Dendritic cell treated with granulocyte-macrophage colony-stimulating factor and Interleukin-4, amounts not matched to agents 40 ng/mL and 50 ng/mL, for 4 days (primary cell): ENCODE measurements around the gene RPS14.

Experiments used
- H3K27ac Mint-ChIP-seq: one replicate; pipeline ENCODE4 v1.8.0; 2022; ENCODE audit warnings: mild to moderate bottlenecking, mixed read lengths
- H3K27me3 Mint-ChIP-seq: one replicate; pipeline ENCODE4 v1.8.0; 2022; ENCODE audit warnings: mild to moderate bottlenecking, mixed read lengths
- H3K36me3 Mint-ChIP-seq: one replicate; pipeline ENCODE4 v1.8.0; 2022; ENCODE audit warnings: low read depth, mixed read lengths
- H3K4me1 Mint-ChIP-seq: one replicate; pipeline ENCODE4 v1.8.0; 2022; ENCODE audit warnings: low read depth, mixed read lengths
- H3K4me3 Mint-ChIP-seq: one replicate; pipeline ENCODE4 v1.8.0; 2022; ENCODE audit warnings: mild to moderate bottlenecking, moderate library complexity, mixed read lengths
- H3K9me3 Mint-ChIP-seq: one replicate; pipeline ENCODE4 v1.8.0; 2022; ENCODE audit warnings: mixed read lengths
- intact Hi-C: fragments of 100-400 bp; cut with micrococcal nuclease; formaldehyde crosslinking; loops from one replicate; pipeline ENCODE4 v1.15.0; 2022

The RPS14 gene

DNA sequence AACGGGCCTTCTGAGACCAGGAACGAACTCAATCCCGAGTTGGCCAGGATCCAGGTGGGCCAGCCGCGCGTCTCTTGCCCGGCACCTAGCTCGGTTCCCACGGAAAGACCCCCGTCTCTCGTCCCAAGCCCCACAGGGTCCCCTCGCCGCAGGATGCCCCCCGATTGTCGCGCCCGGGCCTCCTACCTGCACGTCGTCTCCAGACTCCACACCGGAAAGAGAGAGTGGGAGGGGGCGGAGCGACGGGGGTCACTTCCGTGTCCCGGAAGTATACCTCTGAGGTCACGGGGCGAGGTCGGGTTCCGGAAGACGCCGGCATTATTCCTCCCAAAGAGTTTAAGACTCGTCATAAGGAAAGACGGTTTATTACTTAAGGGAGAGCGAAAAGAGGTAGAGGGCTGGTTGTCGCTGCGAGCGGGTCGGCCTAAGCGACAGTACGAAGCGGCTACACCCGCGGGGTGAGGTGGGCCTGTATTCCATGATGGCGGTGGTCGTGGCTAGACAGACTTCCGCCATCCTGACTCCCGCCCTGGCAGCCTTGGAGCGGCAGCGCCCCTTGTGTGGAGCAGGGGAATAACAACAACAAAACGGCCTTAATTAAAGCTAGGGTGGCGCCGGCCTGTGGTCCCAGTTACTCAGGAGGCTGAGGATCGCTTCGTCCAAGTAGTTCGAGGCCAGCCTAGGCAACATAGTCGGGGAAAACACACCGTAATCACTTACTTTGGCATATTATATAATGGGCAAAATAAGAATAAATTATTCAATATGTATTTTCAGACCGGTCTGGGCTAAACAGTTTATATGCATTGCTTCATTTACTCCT is at the start of gene RPS14:
RPS14 (minus strand) TSS at position 223 of the 823 bp plus-strand sequence. CDS start 2,006 bp downstream, outside the sequence.
- Mint-ChIP-seq H3K27ac (peak within 1 kb of the TSS; percentile 98), H3K36me3 (peaks cover 52% of the 10 kb centered on the region), H3K9me3 (no peaks in the 10 kb centered on the region), H3K4me1 (peaks cover 26% of the 10 kb centered on the region), H3K4me3 (peak within 1 kb of the TSS; percentile 85), H3K27me3 (no peaks in the 10 kb centered on the region)
- intact Hi-C loops = loop anchor here (10.0 kb wide), 2 partner anchors 205 to 255 kb away; partner anchors contain the start of gene RBM22

DNA sequence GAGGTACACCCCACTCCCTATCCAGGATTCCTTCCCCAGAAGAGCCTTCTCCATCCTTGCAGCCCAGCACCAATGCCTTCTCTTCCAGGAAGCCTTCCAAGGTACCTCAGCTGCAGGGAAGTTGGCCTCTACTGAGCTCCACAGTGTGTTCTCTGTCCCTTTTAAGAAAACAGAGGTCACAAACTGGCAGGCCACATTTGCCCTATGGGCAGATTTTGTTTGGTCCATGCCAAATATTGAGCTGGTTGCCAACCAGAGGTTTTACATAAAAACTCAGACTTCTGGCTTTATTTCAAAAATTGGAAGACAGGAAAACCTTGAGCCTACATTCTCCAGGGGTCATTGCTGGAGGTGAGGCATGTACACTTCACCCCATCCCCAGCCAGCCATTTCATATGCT is 49.4 kb upstream of the RPS14 start:
- no peak overlapping the region for H3K4me3 Mint-ChIP-seq
- H3K4me1 Mint-ChIP-seq = peaks cover 73% of the 10 kb centered on the region
- no peak overlapping the region for H3K27ac Mint-ChIP-seq
- H3K27me3 Mint-ChIP-seq = no peaks in the 10 kb centered on the region
- intact Hi-C loops = no loop called here
- H3K36me3 Mint-ChIP-seq = peaks cover 48% of the 10 kb centered on the region
- H3K9me3 Mint-ChIP-seq = no peaks in the 10 kb centered on the region

DNA sequence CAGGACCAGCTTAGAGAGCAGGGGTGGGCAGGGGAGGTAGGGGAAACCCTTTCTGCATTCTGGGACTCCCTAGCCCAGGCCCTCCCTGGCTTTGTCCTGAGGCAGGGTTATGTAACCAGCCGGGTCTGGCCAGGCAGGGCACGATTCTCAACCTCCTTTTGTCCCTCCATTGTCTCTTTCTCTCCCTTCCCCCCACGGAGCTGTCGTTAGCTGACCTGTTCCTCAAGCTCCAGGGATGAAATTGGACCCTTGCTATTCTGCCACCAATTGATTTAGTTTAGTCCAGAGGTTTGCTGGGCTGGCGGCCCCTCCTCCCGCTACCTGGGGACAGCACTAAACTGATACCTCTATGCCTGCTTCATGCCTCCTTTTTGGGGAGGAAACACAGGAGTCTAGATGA is 49.0 kb upstream of the RPS14 start:
- Mint-ChIP-seq H3K9me3 (no peaks in the 10 kb centered on the region), H3K27me3 (no peaks in the 10 kb centered on the region), H3K4me1 (peaks cover 69% of the 10 kb centered on the region), H3K4me3 (no peak overlapping the region), H3K27ac (no peak overlapping the region), H3K36me3 (peaks cover 51% of the 10 kb centered on the region)
- intact Hi-C loops = no loop called here

GRCh38 chr5:150497989-150498317 is 48.4 kb upstream of the RPS14 start:
- Mint-ChIP-seq H3K27me3 (no peaks in the 10 kb centered on the region), H3K36me3 (peaks cover 56% of the 10 kb centered on the region), H3K4me3 (no peak overlapping the region), H3K4me1 (peaks cover 65% of the 10 kb centered on the region), H3K9me3 (no peaks in the 10 kb centered on the region), H3K27ac (no peak overlapping the region)
- intact Hi-C loops = no loop called here

DNA sequence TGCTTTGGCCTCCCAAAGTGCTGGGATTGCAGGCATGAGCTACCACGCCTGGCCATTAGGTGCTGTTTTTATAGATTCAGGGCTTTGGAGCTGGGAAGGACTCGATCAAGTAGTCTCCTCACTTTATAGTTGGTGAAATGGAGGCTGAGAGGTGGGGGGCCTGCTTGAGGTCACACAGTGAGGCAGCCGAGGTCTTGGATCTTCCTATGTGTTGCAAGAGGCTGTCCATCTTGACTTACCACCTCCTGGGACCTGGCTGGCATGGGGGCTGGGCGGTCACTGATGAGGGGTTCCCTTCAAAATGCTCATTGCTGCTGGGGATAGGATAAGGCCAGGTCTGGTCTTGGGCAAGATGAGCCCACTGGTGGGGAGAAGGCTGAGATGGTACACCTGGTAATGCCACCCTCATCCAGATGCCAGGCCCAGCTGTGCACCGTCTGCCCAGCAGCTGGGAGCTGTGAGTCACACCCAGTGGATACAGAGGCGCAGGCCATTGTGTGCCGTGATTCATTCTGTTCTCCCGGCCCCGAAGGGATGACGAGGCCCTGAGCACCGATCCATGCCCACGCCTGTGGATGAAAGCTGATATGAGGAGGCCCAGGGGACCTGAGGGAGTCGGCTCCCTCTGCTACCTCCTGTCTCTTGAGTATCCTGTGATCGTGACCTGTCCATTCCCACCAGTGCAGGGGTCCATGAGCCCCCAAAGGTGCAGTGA is 47.9 kb upstream of the RPS14 start:
- Mint-ChIP-seq H3K27ac (no peak overlapping the region), H3K9me3 (no peaks in the 10 kb centered on the region), H3K4me3 (no peak overlapping the region), H3K4me1 (peaks cover 64% of the 10 kb centered on the region), H3K36me3 (peaks cover 59% of the 10 kb centered on the region), H3K27me3 (no peaks in the 10 kb centered on the region)
- intact Hi-C loops = no loop called here

GRCh38 chr5:150496534-150496933 is 47.0 kb upstream of the RPS14 start:
- Mint-ChIP-seq H3K4me3 (no peak overlapping the region), H3K9me3 (no peaks in the 10 kb centered on the region), H3K4me1 (peaks cover 64% of the 10 kb centered on the region), H3K36me3 (peaks cover 63% of the 10 kb centered on the region), H3K27ac (peak overlapping the region; percentile 28), H3K27me3 (no peaks in the 10 kb centered on the region)
- intact Hi-C loops = no loop called here

DNA sequence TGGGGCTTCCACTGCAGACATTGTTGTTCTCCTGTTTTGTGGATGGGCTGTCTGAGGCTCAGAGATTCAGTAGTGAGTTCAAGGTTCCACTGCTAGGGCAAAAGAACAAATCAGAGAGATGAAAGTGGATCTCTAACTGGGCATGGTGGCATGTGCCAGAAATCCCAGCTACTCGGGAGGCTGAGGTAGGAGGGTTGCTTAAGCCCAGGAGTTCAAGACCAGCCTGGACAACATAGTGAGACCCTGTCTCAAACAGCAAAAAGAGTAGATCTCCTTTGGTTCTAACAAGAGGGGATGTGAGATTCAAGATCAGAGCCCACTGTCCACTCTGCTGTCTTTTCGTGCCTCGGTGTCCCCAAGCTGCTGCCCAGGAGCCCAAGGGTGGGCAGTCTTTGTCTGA is 46.6 kb upstream of the RPS14 start:
- peaks cover 63% of the 10 kb centered on the region for H3K36me3 Mint-ChIP-seq
- peaks cover 64% of the 10 kb centered on the region for H3K4me1 Mint-ChIP-seq
- no peaks in the 10 kb centered on the region for H3K27me3 Mint-ChIP-seq
- no peaks in the 10 kb centered on the region for H3K9me3 Mint-ChIP-seq
- H3K4me3 Mint-ChIP-seq = no peak overlapping the region
- H3K27ac Mint-ChIP-seq = peak overlapping the region; percentile 28
- intact Hi-C loops = no loop called here

GRCh38 chr5:150492621-150493020 is 43.1 kb upstream of the RPS14 start:
- peak overlapping the region; percentile 83 for H3K27ac Mint-ChIP-seq
- peaks cover 68% of the 10 kb centered on the region for H3K4me1 Mint-ChIP-seq
- intact Hi-C loops = no loop called here
- no peaks in the 10 kb centered on the region for H3K27me3 Mint-ChIP-seq
- H3K9me3 Mint-ChIP-seq = no peaks in the 10 kb centered on the region
- H3K4me3 Mint-ChIP-seq = no peak overlapping the region
- peaks cover 38% of the 10 kb centered on the region for H3K36me3 Mint-ChIP-seq

GRCh38 chr5:150491876-150492275 is 42.3 kb upstream of the RPS14 start:
- no peaks in the 10 kb centered on the region for H3K27me3 Mint-ChIP-seq

DNA sequence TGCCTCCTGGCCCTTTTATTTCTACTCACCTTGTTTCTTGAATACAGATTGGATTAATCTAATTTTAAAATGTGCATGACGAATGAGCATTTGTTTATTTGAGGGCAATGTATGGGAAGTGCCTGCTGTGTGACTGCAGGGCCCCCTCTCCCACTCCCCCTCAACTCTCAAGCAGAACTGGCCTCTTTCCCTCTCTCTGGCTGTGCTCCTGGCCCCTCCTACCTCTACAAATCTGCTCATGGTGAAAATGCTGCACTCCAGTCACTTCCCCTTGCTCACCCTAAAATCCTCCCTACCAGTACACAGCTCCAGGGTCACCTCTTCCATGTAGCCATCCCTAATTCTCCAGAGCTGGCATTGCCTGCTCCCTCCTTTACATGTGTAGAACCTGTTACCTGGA is 41.2 kb upstream of the RPS14 start:
- peaks cover 33% of the 10 kb centered on the region for H3K36me3 Mint-ChIP-seq
- H3K4me1 Mint-ChIP-seq = peaks cover 60% of the 10 kb centered on the region
- H3K4me3 Mint-ChIP-seq = peak overlapping the region; percentile 20
- intact Hi-C loops = no loop called here
- H3K27me3 Mint-ChIP-seq = no peaks in the 10 kb centered on the region
- peak overlapping the region; percentile 83 for H3K27ac Mint-ChIP-seq
- H3K9me3 Mint-ChIP-seq = no peaks in the 10 kb centered on the region

More at GRCh38 chr5:150491876-150492275, 42.3 kb upstream of the RPS14 start:
- H3K4me3 Mint-ChIP-seq = no peak overlapping the region
- H3K27ac Mint-ChIP-seq = peak overlapping the region; percentile 83
- peaks cover 33% of the 10 kb centered on the region for H3K36me3 Mint-ChIP-seq
- H3K9me3 Mint-ChIP-seq = no peaks in the 10 kb centered on the region
- H3K4me1 Mint-ChIP-seq = peaks cover 70% of the 10 kb centered on the region
- intact Hi-C loops = no loop called here

GRCh38 chr5:150490296-150490669 is 40.7 kb upstream of the RPS14 start:
- Mint-ChIP-seq H3K9me3 (no peaks in the 10 kb centered on the region), H3K36me3 (peaks cover 33% of the 10 kb centered on the region), H3K27ac (peak overlapping the region; percentile 83), H3K4me3 (peak overlapping the region; percentile 44), H3K27me3 (no peaks in the 10 kb centered on the region), H3K4me1 (peaks cover 61% of the 10 kb centered on the region)
- intact Hi-C loops = no loop called here

GRCh38 chr5:150489360-150490295 is 40.1 kb upstream of the RPS14 start:
- Mint-ChIP-seq H3K27me3 (peaks cover 5% of the 10 kb centered on the region), H3K4me1 (peaks cover 67% of the 10 kb centered on the region), H3K27ac (peak overlapping the region; percentile 83), H3K4me3 (peak overlapping the region; percentile 44), H3K9me3 (no peaks in the 10 kb centered on the region), H3K36me3 (peaks cover 30% of the 10 kb centered on the region)
- intact Hi-C loops = no loop called here

DNA sequence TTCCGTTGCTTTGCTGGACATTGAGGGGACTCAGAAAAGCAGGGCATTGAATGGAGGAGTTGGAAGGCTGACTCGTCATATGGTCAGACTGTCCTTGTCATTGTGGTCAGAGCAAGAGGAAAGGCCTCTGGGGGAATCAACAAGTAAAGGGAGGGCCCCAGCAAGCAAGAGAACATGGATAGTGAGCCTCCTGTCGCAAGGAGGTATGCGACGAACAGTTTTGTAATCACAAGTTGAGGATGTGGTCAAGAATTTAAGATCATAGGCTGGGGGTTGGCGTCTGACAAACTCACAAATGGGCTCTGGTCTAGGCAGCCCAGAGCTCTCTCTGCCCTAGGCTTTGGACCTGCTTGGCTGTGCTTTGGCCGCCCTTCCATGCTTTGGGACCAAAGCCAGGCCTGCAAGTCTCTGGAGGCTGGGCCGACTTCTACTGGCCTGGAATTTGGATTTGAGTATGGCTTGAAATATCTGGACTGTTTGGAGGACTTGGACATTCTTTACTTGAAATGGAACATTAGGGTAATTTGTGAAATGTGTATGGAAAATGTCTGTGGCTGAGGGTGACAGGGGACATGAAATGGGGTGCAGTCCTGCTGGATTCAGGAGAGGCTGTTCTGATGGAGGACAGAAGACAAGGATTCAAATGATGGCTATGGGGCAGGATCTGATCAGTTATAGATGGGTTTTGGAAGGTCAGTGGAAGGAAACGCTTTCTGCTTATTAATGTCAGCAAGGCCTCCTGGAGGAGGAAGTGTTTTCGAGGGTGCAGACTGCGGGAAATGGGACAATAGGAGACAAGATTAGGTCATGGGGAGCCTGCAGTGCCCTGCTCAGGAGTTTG is 39.2 kb upstream of the RPS14 start:
- H3K9me3 Mint-ChIP-seq = no peaks in the 10 kb centered on the region
- H3K4me3 Mint-ChIP-seq = peak overlapping the region; percentile 32
- peaks cover 67% of the 10 kb centered on the region for H3K4me1 Mint-ChIP-seq
- peaks cover 5% of the 10 kb centered on the region for H3K27me3 Mint-ChIP-seq
- intact Hi-C loops = no loop called here
- peaks cover 25% of the 10 kb centered on the region for H3K36me3 Mint-ChIP-seq
- H3K27ac Mint-ChIP-seq = peak overlapping the region; percentile 83
